Muscle layer of colon (tissue), 2 donors: ENCODE results near the gene SLAIN2.

Source experiments
- H3K27ac ChIP-seq: one replicate; pipeline ENCODE4 v1.7.0; 2013; ENCODE audit warnings: low read depth, mild to moderate bottlenecking, low read length, moderate library complexity
- H3K27me3 ChIP-seq, 2 donors: one replicate each; pipeline ENCODE4 v1.7.0; 2013; ENCODE audit warnings: low read length in 2 of 2, mild to moderate bottlenecking in 2 of 2; ENCODE audit not compliant: insufficient read depth in 2 of 2, control insufficient read depth in 1 of 2
- H3K36me3 ChIP-seq: one replicate; pipeline ENCODE4 v1.7.0; 2013; ENCODE audit warnings: mild to moderate bottlenecking, low read length; ENCODE audit not compliant: insufficient read depth
- H3K4me1 ChIP-seq: one replicate; pipeline ENCODE4 v1.7.0; 2013; ENCODE audit warnings: mild to moderate bottlenecking, low read length; ENCODE audit not compliant: insufficient read depth
- H3K4me3 ChIP-seq, 2 donors: one replicate each; pipeline ENCODE4 v1.7.0; 2013; ENCODE audit warnings: low read length in 2 of 2, low read depth in 1 of 2, mild to moderate bottlenecking in 1 of 2, moderate library complexity in 1 of 2
- H3K9ac ChIP-seq: one replicate; pipeline ENCODE4 v1.7.0; 2013; ENCODE audit warnings: low read length
- H3K9me3 ChIP-seq: one replicate; pipeline ENCODE4 v1.7.0; 2013; ENCODE audit warnings: mild to moderate bottlenecking, low read length
- donor health status: abdominal sarcoma.
- donor health status: Adenocarcinoma of cecum.

The SLAIN2 gene

DNA sequence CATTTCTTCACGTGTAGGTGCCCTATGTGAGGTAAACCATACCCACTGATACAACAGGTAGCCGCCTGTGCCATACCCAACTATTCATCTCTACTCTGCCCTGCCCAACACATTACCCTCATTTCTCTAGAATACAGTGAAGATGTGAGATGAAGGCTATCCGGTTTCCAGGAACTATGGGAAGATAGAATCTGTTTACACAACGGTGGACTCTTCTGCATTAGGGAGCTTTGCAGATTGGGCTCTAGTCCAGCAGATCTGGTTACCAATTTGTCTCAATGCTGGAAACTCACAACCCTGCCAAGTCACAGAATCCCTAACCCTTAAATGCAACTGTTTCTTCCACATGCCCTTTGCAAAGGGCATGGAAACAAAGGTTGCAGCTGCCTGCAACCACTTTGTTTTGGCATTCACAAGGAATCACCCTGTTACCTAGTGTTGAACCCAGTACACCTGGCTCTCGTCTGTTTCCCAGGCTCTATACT, 6.4 kb upstream of the SLAIN2 start:
- H3K9ac ChIP-seq = no peak overlapping the region
- no peaks in the 10 kb centered on the region for H3K9me3 ChIP-seq
- no peaks in the 10 kb centered on the region for H3K27me3 ChIP-seq
- H3K36me3 ChIP-seq = no peaks in the 10 kb centered on the region
- no peak overlapping the region for H3K27ac ChIP-seq
- no peaks in the 10 kb centered on the region for H3K4me1 ChIP-seq
- no peak overlapping the region for H3K4me3 ChIP-seq

DNA sequence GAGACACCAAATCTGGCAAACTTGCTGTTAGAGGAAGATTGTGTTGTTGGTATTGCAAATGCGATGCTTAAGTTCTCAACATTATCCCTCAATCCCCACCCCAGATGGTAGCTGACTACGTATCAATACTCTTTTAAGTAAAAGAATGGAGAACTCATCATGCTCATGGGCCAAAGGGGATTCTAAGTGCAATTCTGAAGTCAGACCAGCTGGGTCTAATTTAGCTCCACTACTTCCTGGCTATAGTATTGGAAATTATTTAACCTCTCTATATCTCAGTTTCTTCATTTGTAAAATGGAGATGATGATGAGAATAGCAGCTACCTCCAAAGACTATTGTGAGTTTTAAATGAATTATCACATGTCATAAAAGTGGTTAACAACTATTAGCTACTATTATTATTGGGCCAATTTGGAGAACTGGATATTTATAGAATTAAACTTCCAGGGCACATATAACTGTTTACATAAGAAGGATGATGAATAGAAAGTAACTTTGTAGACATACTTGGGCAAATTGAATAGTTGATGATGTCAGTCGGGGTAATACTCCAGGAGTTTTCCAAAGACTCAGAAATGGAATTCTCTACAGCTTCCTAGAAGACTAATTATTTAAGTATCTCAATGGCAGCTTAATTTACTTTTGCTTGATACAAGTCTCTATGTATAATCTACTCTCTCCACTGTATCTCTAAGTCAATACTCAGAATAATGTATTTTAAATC, 5.0 kb upstream of the SLAIN2 start:
- Histone ChIP-seq H3K36me3 (no peaks in the 10 kb centered on the region), H3K4me3 (no peak overlapping the region), H3K27me3 (no peaks in the 10 kb centered on the region), H3K4me1 (no peaks in the 10 kb centered on the region), H3K27ac (no peak overlapping the region), H3K9ac (no peak overlapping the region), H3K9me3 (no peaks in the 10 kb centered on the region)

DNA sequence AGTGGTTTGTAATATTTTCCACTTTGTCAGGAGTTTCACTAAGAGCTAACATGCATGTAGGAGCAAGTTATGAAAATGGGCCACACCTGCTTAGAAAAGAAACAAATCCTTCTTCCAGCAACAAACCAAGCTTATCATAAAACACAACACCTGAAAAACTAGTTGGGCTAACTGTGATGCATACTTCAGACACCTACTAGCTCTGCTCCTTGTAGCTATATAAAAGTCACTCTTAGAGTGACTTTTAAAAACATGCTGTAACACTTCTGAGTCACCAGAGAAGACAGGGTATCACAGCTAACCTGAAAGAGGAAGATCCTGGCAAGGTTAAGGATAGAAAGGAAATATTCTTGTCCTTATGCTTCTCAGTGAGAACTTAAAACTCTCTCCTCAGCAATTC, 3.6 kb upstream of the SLAIN2 start:
- H3K36me3 ChIP-seq = no peaks in the 10 kb centered on the region
- no peak overlapping the region for H3K4me3 ChIP-seq
- H3K27ac ChIP-seq = no peak overlapping the region
- H3K27me3 ChIP-seq = no peaks in the 10 kb centered on the region
- no peak overlapping the region for H3K9ac ChIP-seq
- peaks cover under 1% of the 10 kb centered on the region for H3K4me1 ChIP-seq
- H3K9me3 ChIP-seq = no peaks in the 10 kb centered on the region

DNA sequence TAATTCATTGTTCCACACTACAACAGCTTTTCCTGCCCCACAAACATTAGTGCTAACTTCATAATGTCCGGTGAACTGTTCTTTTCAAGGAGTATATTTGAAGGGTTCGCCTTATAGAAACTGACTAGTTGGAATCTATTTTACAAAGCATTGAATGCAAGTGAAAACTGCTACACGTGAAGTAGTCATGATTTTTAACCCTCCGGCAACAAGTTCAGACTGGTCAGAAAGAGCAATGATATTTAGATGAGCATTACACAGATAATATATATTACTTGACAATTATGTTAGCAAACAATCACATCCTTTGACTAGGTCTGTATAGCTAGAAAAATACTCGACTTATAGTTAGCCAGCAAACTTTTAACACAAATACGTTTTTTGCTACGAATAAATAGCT, 1.7 kb upstream of the SLAIN2 start:
- Histone ChIP-seq H3K4me3 (no peak overlapping the region), H3K27ac (no peak overlapping the region), H3K36me3 (no peaks in the 10 kb centered on the region), H3K27me3 (no peaks in the 10 kb centered on the region), H3K9ac (no peak overlapping the region), H3K9me3 (no peaks in the 10 kb centered on the region), H3K4me1 (peaks cover 18% of the 10 kb centered on the region)

DNA sequence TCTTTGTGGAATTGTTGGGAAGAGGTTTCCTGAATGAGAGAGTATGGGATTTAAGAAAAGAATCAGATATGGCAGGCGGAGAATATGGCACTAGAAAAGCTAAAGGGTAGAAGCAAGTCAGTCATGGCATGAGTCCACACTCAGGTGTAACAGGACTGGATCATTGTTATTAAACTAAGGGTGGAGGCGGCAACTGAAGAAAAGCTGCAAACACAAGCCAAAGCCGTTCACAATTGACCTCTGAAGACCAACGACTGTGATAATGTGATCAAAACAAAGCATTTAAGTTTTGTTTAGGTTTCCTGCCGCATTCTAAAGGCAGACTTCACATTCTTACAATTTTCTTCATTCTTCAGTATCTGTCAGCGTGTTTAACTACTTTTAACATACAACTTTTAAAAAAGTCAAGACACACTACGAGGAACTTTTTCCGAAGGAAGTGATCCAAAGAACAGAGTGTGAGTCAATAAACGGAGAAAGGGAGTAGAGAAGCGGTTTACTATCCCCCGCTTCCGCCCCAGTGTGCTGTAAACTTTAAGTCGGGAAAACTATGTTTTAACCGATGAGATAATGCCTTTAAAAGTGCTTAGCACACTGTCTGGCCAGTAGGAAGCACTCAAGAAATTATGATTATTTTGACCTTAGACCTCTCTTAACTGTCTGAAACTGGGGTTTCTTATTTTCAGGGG, 909 bp upstream of the SLAIN2 start:
- H3K36me3 ChIP-seq = no peaks in the 10 kb centered on the region
- H3K4me3 ChIP-seq = peak overlapping the region; percentile 55 to 69
- peak overlapping the region; percentile 83 for H3K27ac ChIP-seq
- H3K4me1 ChIP-seq = peaks cover 26% of the 10 kb centered on the region
- H3K27me3 ChIP-seq = no peaks in the 10 kb centered on the region
- peak overlapping the region; percentile 68 for H3K9ac ChIP-seq
- no peaks in the 10 kb centered on the region for H3K9me3 ChIP-seq

DNA sequence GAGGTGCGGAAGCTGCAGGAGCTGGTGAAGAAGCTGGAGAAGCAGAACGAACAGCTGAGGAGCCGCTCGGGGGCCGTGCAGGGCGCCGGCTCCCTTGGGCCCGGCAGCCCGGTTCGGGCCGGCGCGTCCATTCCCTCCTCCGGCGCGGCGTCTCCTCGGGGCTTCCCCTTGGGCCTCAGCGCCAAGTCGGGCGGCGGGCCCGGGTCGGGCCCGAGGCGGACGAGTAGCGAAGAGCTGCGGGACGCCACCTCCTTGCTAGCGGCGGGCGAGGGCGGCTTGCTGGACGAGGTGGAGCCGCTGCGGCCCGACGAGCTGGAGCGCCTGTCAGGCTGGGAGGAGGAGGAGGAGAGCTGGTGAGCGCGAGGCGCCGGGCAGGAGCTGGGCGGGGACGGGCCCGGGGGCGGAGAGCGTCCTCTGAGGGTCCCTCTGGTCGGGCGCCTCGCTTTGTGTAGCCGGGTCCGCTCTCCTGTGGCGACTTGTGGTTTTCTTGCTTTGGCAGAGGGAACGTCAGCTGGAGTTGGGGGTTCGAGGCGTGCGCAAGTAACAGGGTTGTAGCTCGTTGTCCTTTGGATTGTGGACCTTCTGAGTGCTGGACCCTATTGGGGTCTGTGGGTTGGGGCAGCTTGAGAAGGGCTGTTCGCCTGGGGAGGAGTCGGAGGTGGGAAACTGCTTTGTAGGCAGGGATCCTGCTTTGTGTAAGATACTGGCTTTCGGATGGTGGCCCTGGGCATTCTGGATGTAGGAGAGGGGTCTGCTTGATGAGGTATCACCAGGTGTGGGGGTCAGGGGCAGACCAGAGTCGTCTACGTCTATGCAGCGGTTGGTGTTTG, 662 bp downstream of the SLAIN2 start:
- H3K4me3 ChIP-seq = peak overlapping the region; percentile 86 to 93
- H3K27me3 ChIP-seq = no peaks in the 10 kb centered on the region
- peak overlapping the region; percentile 88 for H3K27ac ChIP-seq
- H3K36me3 ChIP-seq = no peaks in the 10 kb centered on the region
- H3K4me1 ChIP-seq = peaks cover 36% of the 10 kb centered on the region
- H3K9me3 ChIP-seq = no peaks in the 10 kb centered on the region
- H3K9ac ChIP-seq = peak overlapping the region; percentile 79

DNA sequence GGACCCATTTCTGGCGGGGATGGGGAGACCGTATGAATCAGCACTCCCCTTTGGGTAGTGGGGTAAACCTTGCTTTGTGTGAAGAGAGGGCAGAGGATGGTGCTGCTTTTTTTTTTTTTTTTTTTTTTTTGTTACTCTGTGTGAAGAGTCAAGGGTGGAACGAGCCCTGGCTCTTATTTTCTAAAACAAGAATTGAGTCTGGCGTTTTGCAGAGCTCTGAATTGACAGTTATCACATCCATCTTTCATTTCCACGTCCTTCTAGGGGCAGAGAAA, 1.2 kb downstream of the SLAIN2 start:
- H3K9ac ChIP-seq = peak overlapping the region; percentile 79

DNA sequence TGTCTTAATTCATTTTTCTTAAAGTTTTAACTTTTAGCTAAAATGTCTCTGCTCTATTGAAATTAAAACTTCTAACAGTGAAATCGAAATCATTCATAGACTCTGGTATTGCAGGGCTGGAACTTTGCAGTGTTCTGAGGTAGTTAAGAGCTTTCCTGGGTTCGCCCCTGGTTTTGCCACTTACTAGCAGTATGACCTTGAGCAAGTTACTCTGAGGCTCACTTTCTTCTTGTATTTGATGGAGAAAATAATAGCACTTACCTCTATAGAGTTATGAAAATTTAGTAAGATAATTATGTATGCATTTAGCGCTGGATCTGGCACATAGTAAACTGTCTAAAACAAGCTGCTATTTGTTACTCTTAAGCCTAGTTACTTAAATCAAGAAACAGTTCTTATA, 1.7 kb downstream of the SLAIN2 start:
- Histone ChIP-seq H3K36me3 (no peaks in the 10 kb centered on the region), H3K4me3 (peak overlapping the region in 1 of 2 donors; percentile 86), H3K9me3 (no peaks in the 10 kb centered on the region), H3K27me3 (no peaks in the 10 kb centered on the region), H3K9ac (no peak overlapping the region), H3K4me1 (peaks cover 36% of the 10 kb centered on the region), H3K27ac (no peak overlapping the region)

More for the DNA sequence above, 1.2 kb downstream of the SLAIN2 start:
- peaks cover 36% of the 10 kb centered on the region for H3K4me1 ChIP-seq
- H3K9me3 ChIP-seq = no peaks in the 10 kb centered on the region
- H3K27me3 ChIP-seq = no peaks in the 10 kb centered on the region
- H3K4me3 ChIP-seq = peak overlapping the region; percentile 86 to 93
- H3K36me3 ChIP-seq = no peaks in the 10 kb centered on the region
- H3K27ac ChIP-seq = peak overlapping the region; percentile 88

DNA sequence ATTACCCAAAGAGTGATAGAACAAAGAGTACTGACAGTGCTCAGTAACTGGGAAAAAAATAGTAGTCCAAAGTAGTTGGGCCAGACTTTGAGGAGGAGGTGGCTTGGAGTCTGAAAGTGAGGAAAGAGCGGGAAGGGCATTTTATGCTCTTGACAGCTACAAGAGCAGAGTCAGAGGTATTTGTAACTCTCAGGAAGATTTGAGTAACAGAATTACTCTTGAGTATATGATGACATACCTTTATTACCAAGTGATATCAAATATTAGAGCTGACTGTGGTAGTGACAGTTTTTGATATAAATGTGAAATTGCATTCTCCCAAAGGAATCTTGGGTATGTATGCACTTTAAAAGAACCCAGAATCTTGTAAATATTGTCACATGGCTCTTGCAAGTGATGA, 2.2 kb downstream of the SLAIN2 start:
- H3K4me3 ChIP-seq = peak overlapping the region in 1 of 2 donors; percentile 86

DNA sequence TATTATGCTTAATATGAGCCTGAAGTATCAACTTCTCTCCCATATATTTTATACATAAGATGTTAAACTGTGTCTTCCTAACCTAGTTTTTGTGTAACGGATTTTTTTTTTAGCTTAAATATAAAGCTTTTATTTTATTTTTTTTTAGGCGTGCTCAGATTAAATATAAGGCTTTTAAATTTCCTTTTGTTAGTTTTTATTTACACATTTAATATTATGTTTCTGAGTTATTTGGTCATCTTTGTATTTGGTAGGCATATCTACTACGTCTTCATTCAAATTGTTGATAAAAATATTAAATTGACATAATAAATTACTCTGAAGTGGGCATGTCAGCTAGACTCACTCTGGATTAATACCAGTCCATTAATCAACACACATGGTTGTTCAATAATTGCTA, 4.2 kb downstream of the SLAIN2 start:
- H3K27ac ChIP-seq = no peak overlapping the region
- no peak overlapping the region for H3K4me3 ChIP-seq
- no peaks in the 10 kb centered on the region for H3K27me3 ChIP-seq
- peaks cover 47% of the 10 kb centered on the region for H3K4me1 ChIP-seq
- no peaks in the 10 kb centered on the region for H3K36me3 ChIP-seq
- no peak overlapping the region for H3K9ac ChIP-seq
- no peaks in the 10 kb centered on the region for H3K9me3 ChIP-seq

More for the DNA sequence above, 2.2 kb downstream of the SLAIN2 start:
- peaks cover 36% of the 10 kb centered on the region for H3K4me1 ChIP-seq
- no peak overlapping the region for H3K27ac ChIP-seq
- H3K9me3 ChIP-seq = no peaks in the 10 kb centered on the region
- no peak overlapping the region for H3K9ac ChIP-seq
- H3K27me3 ChIP-seq = no peaks in the 10 kb centered on the region
- H3K36me3 ChIP-seq = no peaks in the 10 kb centered on the region

DNA sequence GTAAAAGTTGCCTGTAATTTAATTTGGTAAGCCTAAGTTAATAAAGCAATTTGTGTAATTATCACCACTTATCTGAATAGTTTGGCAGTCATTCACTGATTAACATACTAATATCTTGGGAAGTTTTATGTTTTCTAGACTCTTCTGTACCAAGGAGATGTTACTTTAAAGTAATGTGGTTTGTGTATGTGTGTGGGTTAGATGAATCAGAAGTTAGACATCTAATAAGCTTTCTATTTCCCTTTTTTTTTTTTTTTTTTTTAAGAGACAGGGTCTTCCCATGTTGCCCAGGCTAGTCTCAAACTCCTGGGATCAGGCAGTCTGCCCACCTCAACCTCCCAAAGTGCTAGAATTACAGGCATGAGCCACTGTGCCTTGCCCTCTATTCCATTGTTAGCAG, 5.3 kb downstream of the SLAIN2 start:
- no peak overlapping the region for H3K9ac ChIP-seq
- no peak overlapping the region for H3K27ac ChIP-seq
- H3K4me3 ChIP-seq = no peak overlapping the region
- H3K27me3 ChIP-seq = no peaks in the 10 kb centered on the region
- H3K4me1 ChIP-seq = peaks cover 55% of the 10 kb centered on the region
- H3K36me3 ChIP-seq = no peaks in the 10 kb centered on the region
- no peaks in the 10 kb centered on the region for H3K9me3 ChIP-seq
